Hematopoietic multipotent progenitor cell treated with erythropoietin and hydrocortisone succinate and interleukin-3 and kit ligand, for 15 days (in vitro differentiated cells): ENCODE data around the gene CRKL.

Source experiments
- DNase-seq: peaks from one replicate; pipeline ENCODE4 v3.0.0-alpha.2; 2015; ENCODE audit warnings: low spot score

CRKL gene

DNA sequence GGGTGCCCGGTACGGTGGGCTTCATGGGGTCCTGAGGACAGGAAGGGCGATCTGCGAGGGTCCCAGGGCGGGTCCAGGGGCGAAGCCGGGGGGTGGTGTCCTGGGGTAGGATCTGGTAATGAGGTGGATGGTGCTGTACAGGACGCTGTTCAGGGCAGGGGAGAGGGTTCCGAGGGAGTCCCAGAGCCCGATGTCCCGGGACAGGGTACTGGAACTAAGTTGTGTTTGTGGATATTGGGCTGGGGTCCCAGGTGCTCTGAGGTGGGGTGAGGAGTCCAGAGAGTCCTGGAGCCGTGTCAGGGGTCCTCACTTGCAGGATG is 65.3 kb downstream of the CRKL start:
- no peak for DNase-seq

- no peak for DNase-seq
These were observed 66.0 kb downstream of the CRKL start for GRCh38 chr22:20983081-20983771.

DNA sequence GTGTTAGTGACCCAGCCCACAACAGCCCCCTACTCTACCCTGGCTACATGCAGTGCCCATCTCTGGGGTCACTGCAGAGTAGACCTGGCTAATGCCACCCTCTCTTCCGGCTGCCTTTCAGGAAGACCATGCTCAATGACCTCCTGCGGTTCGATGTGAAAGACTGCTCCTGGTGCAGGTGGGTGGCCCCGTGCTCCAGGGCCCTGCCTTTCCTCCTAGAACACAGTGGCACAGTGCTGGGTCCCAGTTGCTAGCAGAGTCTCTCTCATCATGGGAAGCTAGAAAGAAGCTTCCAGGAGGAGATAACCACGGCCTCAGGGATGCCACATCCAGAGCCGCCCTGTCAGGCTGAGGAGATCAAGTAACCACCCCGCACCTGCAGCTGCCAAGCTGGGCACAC is 68.5 kb downstream of the CRKL start:
- DNase-seq = no peak

GRCh38 chr22:20986365-20986764 is 69.2 kb downstream of the CRKL start:
- no peak for DNase-seq

GRCh38 chr22:20987375-20987774 is 70.2 kb downstream of the CRKL start:
- no peak for DNase-seq

DNA sequence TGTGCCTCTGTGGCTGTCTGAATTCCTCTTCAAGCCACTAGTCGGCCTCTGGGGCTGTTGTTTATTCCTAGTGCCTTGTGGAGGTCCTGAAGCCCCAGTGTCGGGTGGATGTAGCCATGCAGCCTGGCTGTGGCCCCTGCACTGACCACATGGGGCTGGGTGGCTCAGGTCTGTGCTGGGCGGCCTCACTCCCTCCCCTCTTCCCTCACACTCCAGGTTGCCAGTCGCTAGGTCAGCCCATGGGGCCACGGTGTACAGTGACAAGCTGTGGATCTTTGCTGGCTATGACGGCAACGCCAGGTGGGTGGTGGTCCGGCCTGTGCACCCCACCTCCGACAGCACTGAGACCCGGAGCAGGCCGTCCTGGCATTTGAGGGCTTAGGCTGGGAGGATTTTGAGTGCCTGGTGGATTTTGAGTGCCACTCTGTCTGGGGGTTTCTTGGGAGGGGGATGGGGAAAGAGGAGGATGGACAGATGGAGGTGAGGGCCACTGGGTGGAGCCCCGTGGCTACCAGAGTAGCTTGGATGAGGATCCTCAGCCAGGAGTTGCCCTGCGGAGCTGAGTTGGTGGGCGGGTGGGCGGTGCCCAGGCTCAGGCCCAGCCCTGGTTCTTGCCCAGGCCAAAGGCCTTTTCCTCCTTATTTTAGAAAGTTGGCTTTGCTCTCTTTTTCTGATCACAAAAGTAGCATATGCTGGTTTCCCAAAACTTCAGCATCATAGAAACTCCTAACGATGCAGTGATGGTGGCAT is 71.5 kb downstream of the CRKL start:
- DNase-seq = no peak

- no peak for DNase-seq
These were observed 72.3 kb downstream of the CRKL start for GRCh38 chr22:20989323-20990138.

- no peak for DNase-seq
These were observed 73.3 kb downstream of the CRKL start for GRCh38 chr22:20990184-20991180.

- no peak for DNase-seq
These were observed 74.2 kb downstream of the CRKL start for GRCh38 chr22:20991252-20992055.

DNA sequence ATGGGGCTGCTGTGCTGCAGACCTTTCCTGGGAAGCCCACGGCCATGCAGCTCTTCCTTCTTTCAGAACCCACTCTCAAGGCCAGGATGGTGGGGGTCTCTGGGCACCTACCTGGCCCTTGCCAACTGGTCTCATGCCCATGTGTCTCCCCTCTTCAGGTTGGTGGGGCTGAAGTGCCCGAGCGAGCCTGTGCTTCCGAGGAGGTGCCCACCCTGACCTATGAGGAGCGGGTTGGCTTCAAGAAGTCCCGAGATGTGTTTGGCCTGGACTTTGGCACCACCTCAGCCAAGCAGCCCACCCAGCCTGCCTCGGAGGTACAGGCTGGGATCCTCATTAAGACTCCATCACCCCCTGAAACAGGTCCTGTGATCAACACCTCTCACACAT is 74.8 kb downstream of the CRKL start:
- no peak for DNase-seq

GRCh38 chr22:20992456-20993303 is 75.5 kb downstream of the CRKL start:
- DNase-seq = no peak

DNA sequence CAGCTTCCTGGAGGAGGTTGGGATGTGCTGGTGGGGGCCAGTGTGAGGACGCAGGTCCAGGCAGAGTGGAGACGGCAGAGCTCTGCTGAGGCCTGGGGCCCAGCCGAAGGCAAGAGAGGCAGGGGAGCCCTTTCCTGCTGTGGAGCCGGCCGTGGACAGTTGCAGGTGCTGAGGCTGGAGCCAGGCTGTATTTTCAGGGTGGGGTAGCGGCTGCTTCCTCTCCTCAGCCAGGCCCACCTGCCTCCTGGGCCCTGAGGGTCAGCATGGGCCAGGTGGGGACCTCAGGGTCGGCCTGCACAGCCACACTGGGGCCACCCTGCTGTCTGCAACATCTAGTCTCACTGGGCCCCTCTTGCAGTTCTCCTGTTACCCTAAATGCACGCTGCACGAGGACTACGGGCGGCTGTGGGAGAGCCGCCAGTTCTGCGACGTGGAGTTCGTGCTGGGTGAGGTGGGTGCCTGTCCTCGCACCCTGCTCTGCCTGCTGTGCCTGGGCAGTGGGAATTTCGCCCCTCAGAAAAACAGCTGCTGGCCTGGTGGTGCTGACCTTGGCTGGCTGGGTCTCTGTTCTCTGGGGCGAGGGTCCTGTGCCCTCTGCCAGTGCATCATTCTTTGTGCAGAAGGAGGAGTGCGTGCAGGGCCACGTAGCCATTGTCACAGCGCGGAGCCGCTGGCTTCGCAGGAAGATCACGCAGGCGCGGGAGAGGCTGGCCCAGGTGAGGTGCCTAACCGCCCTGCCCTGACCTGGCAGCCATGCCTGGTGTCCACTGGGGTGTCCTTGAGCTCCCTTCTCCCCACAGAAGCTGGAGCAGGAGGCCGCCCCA is 76.3 kb downstream of the CRKL start:
- no peak for DNase-seq

- no peak for DNase-seq
These were observed 77.1 kb downstream of the CRKL start for GRCh38 chr22:20994128-20994901.

GRCh38 chr22:20994902-20995241 is 77.7 kb downstream of the CRKL start:
- DNase-seq = no peak

GRCh38 chr22:20995329-20996030 is 78.3 kb downstream of the CRKL start:
- no peak for DNase-seq

DNA sequence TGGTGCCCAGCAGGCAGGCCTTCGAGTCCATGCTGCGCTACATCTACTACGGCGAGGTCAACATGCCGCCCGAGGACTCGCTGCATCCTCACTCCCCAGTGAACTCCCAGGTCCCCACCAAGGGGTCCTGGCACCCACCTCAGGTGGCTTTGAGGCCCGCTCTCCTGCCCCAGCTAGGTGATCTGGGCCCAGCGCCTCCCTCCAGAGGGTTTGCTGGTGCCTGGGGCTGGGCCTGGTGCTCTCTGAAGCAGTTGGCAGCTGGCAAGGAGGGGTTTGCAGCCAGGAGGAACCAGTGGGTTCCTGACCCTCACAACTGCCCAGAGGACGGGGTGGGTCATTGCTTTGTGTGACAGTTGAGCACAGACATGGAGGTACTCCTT is 78.8 kb downstream of the CRKL start:
- no peak for DNase-seq

GRCh38 chr22:20996598-20997535 is 79.7 kb downstream of the CRKL start:
- no peak for DNase-seq
